ENCODE results near the gene LHX6. TPM values are rescaled to one million over a fixed set of nuclear protein-coding genes. Genes with fewer than 3 reads are reported as not detected.

LHX6 gene
- total and polyA plus RNA-seq, 2 of the 13 experiments (the other 11 are each of a cell fraction or from before 2014, with no cell fraction given): 1.1 to 1.3 TPM

GRCh38 chr9:122190597-122191381 lies 38.0 kb downstream of the LHX6 start (continued):
- TF ChIP-seq ZNF687 (CRISPR knock-in tag; IDR thresholded peaks at IDR 0.05): peak; percentile 53
- no peak for TF ChIP-seq NBN (conservative IDR thresholded peaks at IDR 0.05)
- TF ChIP-seq PITX1 (CRISPR knock-in tag; IDR thresholded peaks at IDR 0.05): peak; percentile 63; the same call in 1 of the 2 replicates
- peak; percentile 35; the same call in 1 of the 2 replicates for TF ChIP-seq TBX2 (CRISPR knock-in tag; IDR thresholded peaks at IDR 0.05; ENCODE audit: borderline replicate concordance)
- TF ChIP-seq ZSCAN21 (CRISPR knock-in tag; IDR thresholded peaks at IDR 0.05; ENCODE audit: borderline replicate concordance): peak; percentile 29; the same call in 1 of the 2 replicates
- TF ChIP-seq RXRA (CRISPR knock-in tag; IDR thresholded peaks at IDR 0.05): peak; percentile 89
- peak; percentile 90 for TF ChIP-seq NR2F2 (IDR thresholded peaks at IDR 0.05; ENCODE audit: borderline replicate concordance, low read depth)
- peak; percentile 64 for TF ChIP-seq ZFX (CRISPR knock-in tag; IDR thresholded peaks at IDR 0.05; ENCODE audit: low read depth)
- TF ChIP-seq FOSL2 (CRISPR knock-in tag; IDR thresholded peaks at IDR 0.05): peak; percentile 84
- peak; percentile 79; the same call in 1 of the 2 replicates for TF ChIP-seq MTA1 (CRISPR knock-in tag; IDR thresholded peaks at IDR 0.05; ENCODE audit: borderline replicate concordance)
- no peak for TF ChIP-seq ZEB1 (IDR thresholded peaks at IDR 0.05; ENCODE audit: insufficient replicate concordance, low read depth)
- peak; percentile 16; the same call in 1 of the 2 replicates for TF ChIP-seq MED1 (CRISPR knock-in tag; IDR thresholded peaks at IDR 0.05)
- peak; percentile 22 for TF ChIP-seq YY1 (IDR thresholded peaks at IDR 0.05; ENCODE audit: insufficient read depth, insufficient replicate concordance, low read depth, low read length)
- no peak; the same call in 1 of the 2 replicates for TF ChIP-seq ETV5 (CRISPR knock-in tag; IDR thresholded peaks at IDR 0.05; ENCODE audit: borderline replicate concordance)
- 0 out of 2 replicates have a peak, but pooled peaks have one; percentile 19 for TF ChIP-seq HMG20B (CRISPR knock-in tag; conservative IDR thresholded peaks at IDR 0.05)
- no peak for TF ChIP-seq GMEB1 (CRISPR knock-in tag; IDR thresholded peaks at IDR 0.05; ENCODE audit: borderline replicate concordance)
- TF ChIP-seq HNF1A (IDR thresholded peaks at IDR 0.05; ENCODE audit: low read depth): no peak
- TF ChIP-seq HNF1A (CRISPR knock-in tag; IDR thresholded peaks at IDR 0.05; ENCODE audit: borderline replicate concordance): peak; percentile 9; the same call in 1 of the 2 replicates
- TF ChIP-seq ZNF331 (CRISPR knock-in tag; IDR thresholded peaks at IDR 0.05): peak; percentile 44; the same call in 1 of the 2 replicates
- TF ChIP-seq GATAD2A (CRISPR knock-in tag; IDR thresholded peaks at IDR 0.05): peak; percentile 89

All from HepG2 (cell line).